ENCODE measurements around the gene DNPEP. TPM values are rescaled to one million over a fixed set of nuclear protein-coding genes. Genes with fewer than 3 reads are reported as not detected.

Gene DNPEP
- total and polyA plus RNA-seq, 2 donors (not counting 3 experiments of a cell fraction or from before 2014, with no cell fraction given): 40.4 to 77.5 TPM

DNA sequence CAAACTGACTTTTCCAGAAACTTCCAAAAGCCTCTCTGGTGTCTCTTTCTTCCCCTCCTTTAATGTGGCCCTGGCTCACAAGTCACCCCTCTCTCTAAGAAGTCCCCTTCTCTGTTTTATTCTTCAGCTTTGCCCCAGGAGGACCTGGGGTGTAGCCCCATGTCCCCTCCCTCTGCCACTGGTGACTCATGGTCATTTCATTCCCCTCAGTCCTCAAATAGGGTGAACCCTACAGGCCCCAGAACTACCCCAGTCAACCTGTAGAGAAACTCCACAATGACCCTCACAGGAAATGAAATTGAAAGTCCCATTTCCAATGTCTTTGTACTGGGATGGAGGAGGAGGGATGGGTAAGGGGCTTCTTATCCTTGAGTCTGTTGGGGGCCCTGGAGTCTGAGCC lies 40.8 kb upstream of the DNPEP start:
- Histone ChIP-seq H3K36me3 (ENCODE audit: control insufficient read depth in 2 of 2, extremely low read depth in 1 of 2, insufficient read depth in 2 of 2, low read length in 2 of 2) (no peaks in the 10 kb centered on the region), H3K4me1 (ENCODE audit: control insufficient read depth, extremely low read depth, insufficient read depth, low read length) (no peaks in the 10 kb centered on the region), H3K9me3 (replicated peaks; ENCODE audit: control insufficient read depth, insufficient read depth, low read length) (no peaks in the 10 kb centered on the region), H3K79me2 (ENCODE audit: control insufficient read depth, insufficient read depth, low read length) (no peaks in the 10 kb centered on the region), H2AFZ (ENCODE audit: low read depth, low read length) (no peak overlapping the region), H4K20me1 (replicated peaks; ENCODE audit: control insufficient read depth, extremely low read depth, insufficient read depth, low read length) (no peaks in the 10 kb centered on the region), H3K9me1 (replicated peaks; ENCODE audit: control insufficient read depth, extremely low read depth, insufficient read depth, low read length) (no peaks in the 10 kb centered on the region), H3K4me2 (ENCODE audit: insufficient read depth, low read length) (no peak overlapping the region), H3K4me3 (replicated peaks in 1 of 3; ENCODE audit: insufficient read depth in 1 of 3, low read depth in 1 of 3, low read length in 3 of 3) (no peak overlapping the region), H3K27me3 (ENCODE audit: control insufficient read depth in 2 of 2, insufficient read depth in 2 of 2, low read length in 2 of 2) (peaks cover 0 to 5% of the 10 kb centered on the region in 2 experiments), H3K27ac (ENCODE audit: insufficient read depth, low read depth, low read length) (no peak overlapping the region), H3K9ac (replicated peaks; ENCODE audit: extremely low read depth, insufficient read depth, low read length) (no peak overlapping the region)
- DNase-seq (ENCODE audit: low read depth, low spot score): no peak
- no peak for FAIRE-seq
- intact Hi-C loops (cut with micrococcal nuclease): loop anchor here (2.0 kb wide), 1 partner anchor 26 kb away; no protein-coding TSS in a partner anchor
- TF ChIP-seq, protein P1, sequence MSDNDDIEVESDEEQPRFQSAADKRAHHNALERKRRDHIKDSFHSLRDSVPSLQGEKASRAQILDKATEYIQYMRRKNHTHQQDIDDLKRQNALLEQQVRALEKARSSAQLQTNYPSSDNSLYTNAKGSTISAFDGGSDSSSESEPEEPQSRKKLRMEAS (IDR thresholded peaks at IDR 0.05; ENCODE audit: insufficient read depth, insufficient read length): no peak
- TF ChIP-seq EZH2 (IDR thresholded peaks at IDR 0.05; ENCODE audit: borderline replicate concordance, low read depth, low read length, severe bottlenecking) (no peak), POLR2AphosphoS5 (IDR thresholded peaks at IDR 0.05; ENCODE audit: insufficient read depth, low read depth, low read length) (no peak), FOS (IDR thresholded peaks at IDR 0.05; ENCODE audit: borderline replicate concordance, insufficient read depth, low read length) (no peak), GATA2 (IDR thresholded peaks at IDR 0.05; ENCODE audit: insufficient read depth, insufficient read length, low read depth, low read length) (no peak), POLR2A (IDR thresholded peaks at IDR 0.05; ENCODE audit: low read depth, low read length) (no peak), MYC (IDR thresholded peaks at IDR 0.05; ENCODE audit: low read depth, low read length) (no peak), JUN (IDR thresholded peaks at IDR 0.05; ENCODE audit: borderline replicate concordance, insufficient read depth, insufficient read length, low read depth) (no peak)
- TF ChIP-seq, protein P2, sequence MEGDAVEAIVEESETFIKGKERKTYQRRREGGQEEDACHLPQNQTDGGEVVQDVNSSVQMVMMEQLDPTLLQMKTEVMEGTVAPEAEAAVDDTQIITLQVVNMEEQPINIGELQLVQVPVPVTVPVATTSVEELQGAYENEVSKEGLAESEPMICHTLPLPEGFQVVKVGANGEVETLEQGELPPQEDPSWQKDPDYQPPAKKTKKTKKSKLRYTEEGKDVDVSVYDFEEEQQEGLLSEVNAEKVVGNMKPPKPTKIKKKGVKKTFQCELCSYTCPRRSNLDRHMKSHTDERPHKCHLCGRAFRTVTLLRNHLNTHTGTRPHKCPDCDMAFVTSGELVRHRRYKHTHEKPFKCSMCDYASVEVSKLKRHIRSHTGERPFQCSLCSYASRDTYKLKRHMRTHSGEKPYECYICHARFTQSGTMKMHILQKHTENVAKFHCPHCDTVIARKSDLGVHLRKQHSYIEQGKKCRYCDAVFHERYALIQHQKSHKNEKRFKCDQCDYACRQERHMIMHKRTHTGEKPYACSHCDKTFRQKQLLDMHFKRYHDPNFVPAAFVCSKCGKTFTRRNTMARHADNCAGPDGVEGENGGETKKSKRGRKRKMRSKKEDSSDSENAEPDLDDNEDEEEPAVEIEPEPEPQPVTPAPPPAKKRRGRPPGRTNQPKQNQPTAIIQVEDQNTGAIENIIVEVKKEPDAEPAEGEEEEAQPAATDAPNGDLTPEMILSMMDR (IDR thresholded peaks at IDR 0.05; ENCODE audit: extremely low read depth in 1 of 2, insufficient read depth in 1 of 2, low read depth in 1 of 2, low read length in 2 of 2): no peak
- dilution Hi-C loops (cut with MboI; ENCODE audit: extremely low pct_ligation_motif_present, low sequenced_read_pairs): no loop called here
- BruUV-seq (replicated peaks): no TSS peak
- ChIA-PET POLR2A (no interaction called here), CTCF (interaction anchor here (1.2 to 1.4 kb wide), 2 partner anchors 31 to 101 kb away, joined by 4 to 6 read pairs; no protein-coding TSS in a partner anchor)
